PC-3 (cell line): Measurements from ENCODE around the gene ZNF326. TPM values are rescaled to one million over a fixed set of nuclear protein-coding genes. Genes with fewer than 3 reads are reported as not detected.
A peak's percentile ranks its signal among the peaks of the same experiment; 100 is the strongest.

Experiments
- ATAC-seq: fragments of 200-7000 bp; cut with Tn5 transposase; 2 replicates; pipeline ENCODE4 v1.9.1; 2020; ENCODE audit warnings: mild to moderate bottlenecking, moderate library complexity
- BruUV-seq: library from RNA; stranded (reverse); fragments of 400-500 nt; replicated peaks from 2 replicates; lab custom pipeline; 2021; lab: Mats Ljungman, UMichigan
- CTCF ChIA-PET: fragments of 300-600 bp; sonication (Branson Sonifier 250); formaldehyde crosslinking; loops from one replicate; lab custom pipeline; 2022; ENCODE audit warnings: antibody characterized with exemption; lab: Charles Lee
- POLR2A ChIA-PET: fragments of 300-600 bp; sonication (Branson Sonifier 250); formaldehyde crosslinking; loops from one replicate; lab custom pipeline; 2022; ENCODE audit warnings: antibody characterized with exemption; ENCODE audit not compliant: unreplicated experiment; lab: Charles Lee
- DNase-seq: peaks from one replicate; pipeline ENCODE4 v3.0.0-alpha.2; 2015
- H2AFZ ChIP-seq: fragments of 300-600 bp; sonication (generic); 2 replicates; pipeline ENCODE4 v1.6.0; 2016; ENCODE audit warnings: antibody characterized with exemption, low read length
- H3F3A ChIP-seq: fragments of 300-600 bp; sonication (generic); one replicate; pipeline ENCODE4 v1.6.0; 2017; ENCODE audit warnings: antibody characterized with exemption, low read length, control low read depth, mild to moderate bottlenecking; ENCODE audit not compliant: unreplicated experiment
- H3K27ac ChIP-seq: fragments of 300-600 bp; sonication (generic); 2 replicates; pipeline ENCODE4 v1.5.1; 2016; ENCODE audit warnings: mild to moderate bottlenecking, low read length
- H3K27me3 ChIP-seq: fragments of 300-600 bp; sonication (generic); 2 replicates; pipeline ENCODE4 v1.6.1; 2016; ENCODE audit warnings: low read length, mixed read lengths
- H3K36me3 ChIP-seq: fragments of 300-600 bp; sonication (generic); 2 replicates; pipeline ENCODE4 v1.6.1; 2016; ENCODE audit warnings: low read depth, mixed run types, low read length, mixed read lengths
- H3K4me1 ChIP-seq: fragments of 300-600 bp; sonication (generic); 2 replicates; pipeline ENCODE4 v1.5.1; 2016; ENCODE audit warnings: low read length; ENCODE audit not compliant: insufficient read depth
- H3K4me2 ChIP-seq: fragments of 300-600 bp; sonication (generic); 2 replicates; pipeline ENCODE4 v1.6.0; 2016; ENCODE audit warnings: low read length
- H3K4me3 ChIP-seq: fragments of 300-600 bp; sonication (generic); 2 replicates; pipeline ENCODE4 v1.5.1; 2016; ENCODE audit warnings: mild to moderate bottlenecking, low read length, mixed read lengths
- H3K79me2 ChIP-seq: fragments of 300-600 bp; sonication (generic); 2 replicates; pipeline ENCODE4 v1.6.1; 2017; ENCODE audit warnings: low read length, mixed read lengths
- H3K9ac ChIP-seq: fragments of 300-600 bp; sonication (generic); 2 replicates; pipeline ENCODE4 v1.6.0; 2016; ENCODE audit warnings: mild to moderate bottlenecking, low read length
- H3K9me2 ChIP-seq: fragments of 300-600 bp; sonication (generic); replicated peaks from 2 replicates; pipeline ENCODE4 v1.6.1; 2016; ENCODE audit warnings: mixed run types, low read length, mixed read lengths
- H3K9me3 ChIP-seq: fragments of 300-600 bp; sonication (generic); 2 replicates; pipeline ENCODE4 v1.6.1; 2016; ENCODE audit warnings: low read length, mixed read lengths
- H4K20me1 ChIP-seq: fragments of 300-600 bp; sonication (generic); 2 replicates; pipeline ENCODE4 v1.6.1; 2016; ENCODE audit warnings: low read length, mixed read lengths
- CTCF ChIP-seq: fragments of 300-600 bp; sonication (generic); conservative IDR thresholded peaks from 2 replicates; pipeline ENCODE4 v1.5.1; 2017; ENCODE audit warnings: antibody characterized with exemption, low read depth, mild to moderate bottlenecking, low read length
- EZH2 ChIP-seq: fragments of 300-600 bp; sonication (generic); IDR thresholded peaks from one replicate; pipeline ENCODE4 v1.6.1; 2017; ENCODE audit warnings: antibody characterized with exemption, mild to moderate bottlenecking, low read length; ENCODE audit not compliant: unreplicated experiment
- EZH2phosphoT487 ChIP-seq: fragments of 300-600 bp; sonication (generic); IDR thresholded peaks from 2 replicates; pipeline ENCODE4 v1.6.1; 2018; ENCODE audit warnings: mild to moderate bottlenecking, antibody characterized with exemption, low read length, borderline replicate concordance
- intact Hi-C: fragments of 100-400 bp; cut with micrococcal nuclease; formaldehyde crosslinking; loops from 2 replicates; pipeline ENCODE4 v1.9.0; 2023
- total RNA-seq: library from RNA; depleted of rRNA; stranded (reverse); fragments of >200 nt; gene quantifications from 2 replicates; pipeline ENCODE4 v1.2.3, GENCODE V29; 2014

ZNF326 gene
- total RNA-seq, 1 experiment from 2014 or later, result 7.2 TPM

- H3K27ac ChIP-seq, result no peak overlapping the region
- no peak overlapping the region for H3K9ac ChIP-seq
- H3F3A ChIP-seq, result no peaks in the 10 kb centered on the region
- ATAC-seq, result no peak
- POLR2A ChIA-PET, result no interaction called here
- H3K27me3 ChIP-seq, result no peaks in the 10 kb centered on the region
- H3K4me1 ChIP-seq, result peaks cover 26% of the 10 kb centered on the region
- no peaks in the 10 kb centered on the region for H3K9me3 ChIP-seq
- TF ChIP-seq EZH2phosphoT487 (no peak), EZH2 (no peak), CTCF (no peak)
- peaks cover 94% of the 10 kb centered on the region for H3K79me2 ChIP-seq
- CTCF ChIA-PET, result no interaction called here
- no peak overlapping the region for H3K4me3 ChIP-seq
- intact Hi-C loops, result loop anchor here (5.0 kb wide), 1 partner anchor 362 kb away; no protein-coding TSS in a partner anchor
- no peaks in the 10 kb centered on the region for H3K9me2 ChIP-seq
- peaks cover 56% of the 10 kb centered on the region for H4K20me1 ChIP-seq
- peaks cover 29% of the 10 kb centered on the region; the same call in 1 of the 2 replicates for H3K36me3 ChIP-seq
- H3K4me2 ChIP-seq, result no peak overlapping the region
- no peak for DNase-seq
- H2AFZ ChIP-seq, result no peak overlapping the region
- no TSS peak for BruUV-seq
Measured at GRCh38 chr1:89999628-90000027, 4.7 kb downstream of the ZNF326 start.

- no peaks in the 10 kb centered on the region for H3K27me3 ChIP-seq
- H3K4me3 ChIP-seq, result no peak overlapping the region
- H3K27ac ChIP-seq, result no peak overlapping the region
- intact Hi-C loops, result no loop called here
- DNase-seq, result no peak
- peak; percentile 50 for TF ChIP-seq CTCF
- no peak for TF ChIP-seq EZH2
- CTCF ChIA-PET, result no interaction called here
- H3K9ac ChIP-seq, result no peak overlapping the region
- H2AFZ ChIP-seq, result no peak overlapping the region
- BruUV-seq, result no TSS peak
- POLR2A ChIA-PET, result no interaction called here
- H3F3A ChIP-seq, result no peaks in the 10 kb centered on the region
- no peaks in the 10 kb centered on the region for H3K9me3 ChIP-seq
- H3K4me1 ChIP-seq, result peaks cover 26% of the 10 kb centered on the region
- peaks cover 50% of the 10 kb centered on the region for H4K20me1 ChIP-seq
- peak; percentile 23; the same call in 1 of the 2 replicates for ATAC-seq
- no peaks in the 10 kb centered on the region for H3K9me2 ChIP-seq
- H3K36me3 ChIP-seq, result peaks cover 42% of the 10 kb centered on the region
- H3K4me2 ChIP-seq, result no peak overlapping the region
- H3K79me2 ChIP-seq, result peaks cover 93% of the 10 kb centered on the region
Measured at GRCh38 chr1:90000934-90001676, 6.2 kb downstream of the ZNF326 start.

GRCh38 chr1:90007979-90008404, 13.1 kb downstream of the ZNF326 start:
- ATAC-seq (no peak), DNase-seq (no peak)
- Histone ChIP-seq H2AFZ (no peak overlapping the region), H3K27me3 (no peaks in the 10 kb centered on the region), H3K79me2 (peaks cover 50% of the 10 kb centered on the region), H3K4me3 (no peak overlapping the region), H3K9me3 (no peaks in the 10 kb centered on the region), H3K4me2 (no peak overlapping the region), H3K27ac (no peak overlapping the region), H3K4me1 (no peaks in the 10 kb centered on the region; the same call in 1 of the 2 replicates), H3K9me2 (no peaks in the 10 kb centered on the region), H3F3A (no peaks in the 10 kb centered on the region), H3K9ac (no peak overlapping the region), H4K20me1 (peaks cover 25% of the 10 kb centered on the region), H3K36me3 (peaks cover 59% of the 10 kb centered on the region)
- POLR2A ChIA-PET, result no interaction called here
- intact Hi-C loops, result no loop called here
- TF ChIP-seq EZH2 (no peak), EZH2phosphoT487 (no peak), CTCF (no peak)
- BruUV-seq, result no TSS peak
- CTCF ChIA-PET, result no interaction called here
